Esophagus muscularis mucosa (tissue), 4 donors: ENCODE data around the gene IL12RB1. TPM values are rescaled to one million over a fixed set of nuclear protein-coding genes. Genes with fewer than 3 reads are reported as not detected.

ENCODE experiments used
- DNase-seq: peaks from one replicate; pipeline ENCODE4 v3.0.0-alpha.2; 2017; ENCODE audit errors: extremely low spot score
- H3K27ac ChIP-seq, 4 donors: fragments of 200-600 bp; sonication (generic); replicated peaks in 1 of 4; 1 replicate in 3 of 4; 2 replicates in 1 of 4; pipeline ENCODE4 v1.5.1; 2016 to 2019; ENCODE audit warnings: mild to moderate bottlenecking in 1 of 4
- H3K27me3 ChIP-seq, 4 donors: fragments of 200-600 bp; sonication (generic); one replicate each; pipeline versions ENCODE4 v1.5.1 to v1.6.0; 2016 to 2019
- H3K36me3 ChIP-seq, 4 donors: fragments of 200-600 bp; sonication (generic); one replicate each; pipeline ENCODE4 v1.5.1; 2016 to 2019
- H3K4me1 ChIP-seq, 4 donors: fragments of 200-600 bp; sonication (generic); one replicate each; pipeline ENCODE4 v1.5.1; 2016 to 2019
- H3K4me3 ChIP-seq, 4 donors: fragments of 200-600 bp; sonication (generic); 1 replicate in 2 of 4; 2 replicates in 2 of 4; pipeline ENCODE4 v1.5.1; 2016 to 2019; ENCODE audit warnings: mild to moderate bottlenecking in 4 of 4, moderate library complexity in 1 of 4
- H3K9me3 ChIP-seq, 4 donors: fragments of 200-600 bp; sonication (generic); 1 replicate in 3 of 4; 2 replicates in 1 of 4; pipeline ENCODE4 v1.5.1; 2016 to 2019
- CTCF ChIP-seq, 3 experiments: fragments of 200-600 bp in 2 of 3; fragments of 450-650 bp in 1 of 3; sonication (generic) in 2 of 3; IDR thresholded peaks; one replicate each; pipeline ENCODE4 v1.5.1; 2017 to 2019; ENCODE audit warnings: antibody characterized with exemption in 3 of 3, mild to moderate bottlenecking in 2 of 3, moderate library complexity in 1 of 3
- EP300 ChIP-seq: sonication (generic); formaldehyde crosslinking; IDR thresholded peaks from one replicate; pipeline ENCODE4 v1.6.1; 2017; ENCODE audit warnings: antibody characterized with exemption
- POLR2A ChIP-seq: fragments of 450-650 bp; IDR thresholded peaks from one replicate; pipeline ENCODE4 v1.6.1; 2017; ENCODE audit warnings: antibody characterized with exemption, moderate library complexity, mild to moderate bottlenecking, low read depth
- POLR2AphosphoS5 ChIP-seq, 2 donors: sonication (generic); formaldehyde crosslinking; IDR thresholded peaks; one replicate each; pipeline ENCODE4 v1.6.1; 2017; ENCODE audit warnings: antibody characterized with exemption in 2 of 2
- WGBS: methylation state at CpG from one replicate; pipeline ENCODE4 v1.1.5; 2018; 5-methylcytosine and 5-hydroxymethylcytosine counted together
- intact Hi-C: fragments of 100-400 bp; cut with DNase I; formaldehyde crosslinking; loops from one replicate; pipeline ENCODE4 v1.15.1; 2023
- total RNA-seq, 4 donors: library from RNA; depleted of rRNA; stranded (reverse); fragments of >200 nt; gene quantifications; one replicate each; pipeline versions ENCODE4 v1.1.0 to v1.2.1, GENCODE V29; 2016

The IL12RB1 gene
- total RNA-seq, 4 donors from 2014 or later: 0.42 to 2.0 (median 0.83) TPM

- DNase-seq: no peak
- TF ChIP-seq POLR2AphosphoS5 (IDR thresholded peaks at IDR 0.05) (no peak), CTCF (IDR thresholded peaks at IDR 0.05) (no peak), EP300 (no peak), POLR2A (no peak)
- intact Hi-C loops: no loop called here
- H3K4me3 ChIP-seq: no peak overlapping the region
- 96% methylated on average over 12 of the region's 12 CpGs for WGBS
- peaks cover 0 to 3% (median 0%) of the 10 kb centered on the region in 4 donors for H3K4me1 ChIP-seq
- H3K36me3 ChIP-seq: peaks cover 17 to 84% (median 53%) of the 10 kb centered on the region in 4 donors
- no peaks in the 10 kb centered on the region for H3K9me3 ChIP-seq
- no peaks in the 10 kb centered on the region for H3K27me3 ChIP-seq
- H3K27ac ChIP-seq: no peak overlapping the region
These were observed 42.1 kb upstream of the IL12RB1 start for GRCh38 chr19:18128805-18129204.

- intact Hi-C loops: no loop called here
- 100% methylated on average over 1 of the region's 3 CpGs for WGBS
- no peak for TF ChIP-seq CTCF (IDR thresholded peaks at IDR 0.05)
- no peak for TF ChIP-seq POLR2AphosphoS5 (IDR thresholded peaks at IDR 0.05)
- TF ChIP-seq POLR2A: no peak
- TF ChIP-seq EP300: no peak
- H3K36me3 ChIP-seq: peaks cover 17 to 88% (median 53%) of the 10 kb centered on the region in 4 donors
- H3K4me3 ChIP-seq: no peak overlapping the region
- DNase-seq: no peak
- H3K27ac ChIP-seq: no peak overlapping the region
- peaks cover 0 to 3% (median 0%) of the 10 kb centered on the region in 4 donors for H3K4me1 ChIP-seq
- no peaks in the 10 kb centered on the region for H3K27me3 ChIP-seq
- no peaks in the 10 kb centered on the region for H3K9me3 ChIP-seq
These were observed 41.3 kb upstream of the IL12RB1 start for GRCh38 chr19:18128044-18128443.

DNA sequence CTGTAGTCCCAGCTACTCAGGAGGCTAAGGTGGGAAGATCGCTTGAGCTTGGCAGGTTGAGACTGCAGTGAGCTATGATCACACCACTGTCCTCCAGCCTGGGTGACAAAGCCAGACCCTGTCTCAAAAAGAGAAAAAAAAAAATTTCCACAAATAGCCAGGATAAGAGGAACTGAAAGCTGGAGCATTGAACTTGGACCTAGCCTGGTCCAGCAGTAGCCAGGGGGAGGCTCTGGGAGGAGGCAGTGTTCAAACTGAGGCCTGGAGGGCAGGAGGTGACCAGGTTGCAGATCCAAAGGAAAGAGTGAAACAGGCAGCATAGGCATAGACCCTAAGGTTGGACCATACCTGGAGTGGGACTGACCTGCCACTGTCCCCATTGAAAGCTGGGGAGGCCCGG, 39.4 kb upstream of the IL12RB1 start:
- intact Hi-C loops: no loop called here
- peaks cover 9 to 87% (median 43%) of the 10 kb centered on the region in 4 donors for H3K36me3 ChIP-seq
- 96% methylated on average over 2 of the region's 2 CpGs for WGBS

DNA sequence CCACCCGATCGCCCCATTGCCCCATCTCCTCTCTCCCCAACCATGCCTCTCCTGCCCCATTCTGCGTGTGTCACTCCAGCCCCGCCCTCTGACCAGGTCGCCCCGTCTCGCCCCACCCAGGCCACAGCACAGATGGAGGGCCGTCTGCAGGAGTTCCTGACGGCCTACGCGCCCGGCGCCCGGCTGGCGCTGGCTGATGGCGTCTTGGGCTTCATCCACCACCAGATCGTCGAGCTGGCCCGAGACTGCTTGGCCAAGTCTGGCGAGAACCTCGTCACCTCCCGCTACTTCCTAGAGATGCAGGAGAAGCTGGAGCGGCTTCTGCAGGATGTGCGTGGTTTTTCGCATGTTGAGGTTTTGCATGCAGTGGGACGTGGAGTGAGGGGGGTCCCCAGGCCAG, 37.1 kb upstream of the IL12RB1 start:
- Histone ChIP-seq H3K4me3 (no peak overlapping the region), H3K36me3 (peaks cover 0 to 69% (median 29%) of the 10 kb centered on the region in 4 donors), H3K27ac (peak overlapping the region in 1 of 4 donors; percentile 42), H3K27me3 (no peaks in the 10 kb centered on the region), H3K4me1 (peaks cover 4 to 14% (median 9%) of the 10 kb centered on the region in 4 donors), H3K9me3 (no peaks in the 10 kb centered on the region)
- TF ChIP-seq POLR2AphosphoS5 (IDR thresholded peaks at IDR 0.05) (no peak), EP300 (no peak), POLR2A (no peak), CTCF (IDR thresholded peaks at IDR 0.05) (no peak)
- intact Hi-C loops: no loop called here
- 92% methylated on average over 25 of the region's 26 CpGs for WGBS
- DNase-seq: no peak

More for the DNA sequence above, 39.4 kb upstream of the IL12RB1 start:
- Histone ChIP-seq H3K4me3 (no peak overlapping the region), H3K4me1 (peaks cover 0 to 3% (median 0%) of the 10 kb centered on the region in 4 donors), H3K27ac (no peak overlapping the region), H3K9me3 (no peaks in the 10 kb centered on the region), H3K27me3 (no peaks in the 10 kb centered on the region)
- no peak for TF ChIP-seq POLR2A
- no peak for TF ChIP-seq EP300
- no peak for TF ChIP-seq POLR2AphosphoS5 (IDR thresholded peaks at IDR 0.05)
- no peak for TF ChIP-seq CTCF (IDR thresholded peaks at IDR 0.05)
- no peak for DNase-seq
